Activated T-cell treated with anti-CD3 and anti-CD28 coated beads for 4 hours (primary cell): ENCODE measurements around the gene C1QTNF9.
"Not testable (repeated sequence)": the region's sequence is repeated elsewhere in the genome, so short reads cannot be mapped to it uniquely, and the experiment has no call there.

ENCODE experiments used
- DNase-seq: peaks from one replicate; pipeline ENCODE4 v3.0.0-alpha.2; 2020

Gene C1QTNF9

DNA sequence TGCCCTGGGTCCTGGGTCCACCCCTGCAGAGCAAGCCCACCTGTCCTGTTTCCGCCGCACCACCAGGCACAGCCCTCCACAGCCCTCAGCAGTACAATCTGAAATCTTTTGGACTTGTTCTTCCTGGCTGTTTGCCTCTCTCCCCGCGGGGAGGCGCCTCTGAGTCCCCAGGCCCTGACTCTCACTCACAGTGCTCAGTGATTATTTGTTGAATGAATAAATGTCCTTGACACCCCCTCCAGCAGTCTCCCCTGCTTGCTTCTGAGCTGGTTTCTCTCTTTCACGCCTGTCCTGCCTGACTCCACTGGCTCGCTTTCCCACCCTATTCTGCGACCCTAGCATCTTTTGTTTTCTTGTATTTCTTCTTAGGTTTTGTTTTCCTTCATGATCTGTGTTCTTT is 56.9 kb downstream of the C1QTNF9 start:
- not testable (repeated sequence) for DNase-seq

- not testable (repeated sequence) for DNase-seq
These were observed 61.9 kb downstream of the C1QTNF9 start for GRCh38 chr13:24371273-24371672.
